Upper lobe of right lung (tissue), 1 donor: ENCODE results near the gene NECAB2. TPM values are rescaled to one million over a fixed set of nuclear protein-coding genes. Genes with fewer than 3 reads are reported as not detected.
"Not testable (repeated sequence)": the region's sequence is repeated elsewhere in the genome, so short reads cannot be mapped to it uniquely, and the experiment has no call there.

Experiments
- ATAC-seq: fragments of 200-7000 bp; cut with Tn5 transposase; one replicate; pipeline ENCODE4 v1.9.1; 2020; ENCODE audit warnings: mild to moderate bottlenecking, moderate library complexity
- DNase-seq: peaks from one replicate; pipeline ENCODE4 v3.0.0-alpha.2; 2020
- H3K27ac ChIP-seq: fragments of 200-600 bp; one replicate; pipeline ENCODE4 v1.8.0; 2022
- H3K27me3 ChIP-seq: fragments of 200-600 bp; one replicate; pipeline ENCODE4 v1.8.0; 2022; ENCODE audit warnings: mild to moderate bottlenecking
- H3K36me3 ChIP-seq: fragments of 200-600 bp; one replicate; pipeline ENCODE4 v1.8.0; 2022
- H3K4me1 ChIP-seq: fragments of 200-600 bp; one replicate; pipeline ENCODE4 v1.8.0; 2022
- H3K4me3 ChIP-seq: fragments of 200-600 bp; one replicate; pipeline ENCODE4 v1.8.0; 2022; ENCODE audit warnings: mild to moderate bottlenecking
- H3K9me3 ChIP-seq: fragments of 200-600 bp; one replicate; pipeline ENCODE4 v1.8.0; 2022
- intact Hi-C: fragments of 100-400 bp; cut with DNase I; formaldehyde crosslinking; loops from one replicate; pipeline ENCODE4 v1.11.0; 2022
- total RNA-seq: library from RNA; stranded (reverse); fragmentation: NEBNext Ultra II Directional; extraction: Animal tissue kit (Norgen Biotek cat#: 25700); gene quantifications from one replicate; pipeline ENCODE4 v1.2.1, GENCODE V29; 2021
- TF ChIP-seq, protein P1 (sequence below): fragments of 200-600 bp; IDR thresholded peaks from one replicate; pipeline ENCODE4 v1.8.0; 2022; ENCODE audit warnings: antibody characterized with exemption
- donor health status: DM: no; HTN: yes; CAD: no; lungs with severe emphysema.

NECAB2 gene
- total RNA-seq, 1 donor from 2014 or later, result not detected

DNA sequence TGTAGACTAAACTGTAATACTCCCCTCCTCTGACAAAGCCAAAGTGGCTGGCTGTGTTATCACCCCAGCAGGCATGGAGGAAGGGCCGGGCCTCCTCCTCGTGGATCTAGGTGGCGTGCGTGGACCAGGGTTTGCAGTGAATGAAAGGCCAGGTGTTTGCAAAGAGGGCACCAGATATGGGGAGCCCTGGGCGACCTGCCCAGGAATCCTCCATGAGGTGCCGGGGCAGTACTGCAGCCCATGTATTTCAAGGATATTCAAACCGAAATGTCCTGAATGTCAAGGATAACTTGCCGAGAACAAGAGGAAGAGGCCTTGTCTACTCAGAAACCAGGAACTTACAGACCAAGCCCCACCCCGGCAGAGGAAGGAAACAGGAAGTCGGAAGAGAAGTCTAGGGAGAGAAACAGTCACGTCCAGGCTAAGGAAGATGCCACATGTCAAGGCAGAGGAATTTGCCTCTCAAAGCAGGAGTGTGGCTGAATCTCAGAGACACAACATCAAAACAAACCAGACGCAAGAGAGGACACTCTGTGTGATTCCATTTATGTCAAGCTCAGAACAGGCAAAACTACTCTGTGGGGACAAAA, 28.7 kb upstream of the NECAB2 start:
- H3K36me3 ChIP-seq, result no peaks in the 10 kb centered on the region
- no peaks in the 10 kb centered on the region for H3K27me3 ChIP-seq
- H3K4me3 ChIP-seq, result no peak overlapping the region
- no peak overlapping the region for H3K27ac ChIP-seq
- ATAC-seq, result peak; percentile 53
- no peaks in the 10 kb centered on the region for H3K4me1 ChIP-seq
- TF ChIP-seq, protein P1, sequence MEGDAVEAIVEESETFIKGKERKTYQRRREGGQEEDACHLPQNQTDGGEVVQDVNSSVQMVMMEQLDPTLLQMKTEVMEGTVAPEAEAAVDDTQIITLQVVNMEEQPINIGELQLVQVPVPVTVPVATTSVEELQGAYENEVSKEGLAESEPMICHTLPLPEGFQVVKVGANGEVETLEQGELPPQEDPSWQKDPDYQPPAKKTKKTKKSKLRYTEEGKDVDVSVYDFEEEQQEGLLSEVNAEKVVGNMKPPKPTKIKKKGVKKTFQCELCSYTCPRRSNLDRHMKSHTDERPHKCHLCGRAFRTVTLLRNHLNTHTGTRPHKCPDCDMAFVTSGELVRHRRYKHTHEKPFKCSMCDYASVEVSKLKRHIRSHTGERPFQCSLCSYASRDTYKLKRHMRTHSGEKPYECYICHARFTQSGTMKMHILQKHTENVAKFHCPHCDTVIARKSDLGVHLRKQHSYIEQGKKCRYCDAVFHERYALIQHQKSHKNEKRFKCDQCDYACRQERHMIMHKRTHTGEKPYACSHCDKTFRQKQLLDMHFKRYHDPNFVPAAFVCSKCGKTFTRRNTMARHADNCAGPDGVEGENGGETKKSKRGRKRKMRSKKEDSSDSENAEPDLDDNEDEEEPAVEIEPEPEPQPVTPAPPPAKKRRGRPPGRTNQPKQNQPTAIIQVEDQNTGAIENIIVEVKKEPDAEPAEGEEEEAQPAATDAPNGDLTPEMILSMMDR, result no peak
- H3K9me3 ChIP-seq, result no peaks in the 10 kb centered on the region
- DNase-seq, result no peak
- intact Hi-C loops, result no loop called here

DNA sequence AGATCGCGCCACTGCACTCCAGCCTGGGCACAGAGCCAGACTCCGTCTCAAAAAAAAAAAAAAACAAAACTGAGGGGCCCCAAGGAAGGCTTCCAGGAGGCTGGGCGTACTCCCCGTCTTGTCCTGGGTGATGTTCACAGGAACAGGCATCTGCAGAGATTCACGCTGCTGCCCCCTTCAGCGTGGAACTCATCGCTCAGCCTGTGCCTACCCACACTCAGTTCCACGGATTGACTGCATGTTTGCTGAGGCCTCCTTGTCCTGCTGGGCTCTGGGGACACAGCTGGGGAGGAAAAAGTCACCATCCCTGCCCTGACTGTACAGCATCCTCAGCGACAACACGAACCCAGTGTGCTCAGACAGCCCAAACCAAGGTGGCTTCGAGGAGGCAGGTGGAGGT, 27.9 kb upstream of the NECAB2 start:
- DNase-seq (no peak), ATAC-seq (no peak)
- Histone ChIP-seq H3K4me3 (no peak overlapping the region), H3K36me3 (no peaks in the 10 kb centered on the region), H3K27me3 (no peaks in the 10 kb centered on the region), H3K27ac (no peak overlapping the region), H3K4me1 (no peaks in the 10 kb centered on the region), H3K9me3 (no peaks in the 10 kb centered on the region)
- TF ChIP-seq, protein P1, result no peak
- intact Hi-C loops, result no loop called here

DNA sequence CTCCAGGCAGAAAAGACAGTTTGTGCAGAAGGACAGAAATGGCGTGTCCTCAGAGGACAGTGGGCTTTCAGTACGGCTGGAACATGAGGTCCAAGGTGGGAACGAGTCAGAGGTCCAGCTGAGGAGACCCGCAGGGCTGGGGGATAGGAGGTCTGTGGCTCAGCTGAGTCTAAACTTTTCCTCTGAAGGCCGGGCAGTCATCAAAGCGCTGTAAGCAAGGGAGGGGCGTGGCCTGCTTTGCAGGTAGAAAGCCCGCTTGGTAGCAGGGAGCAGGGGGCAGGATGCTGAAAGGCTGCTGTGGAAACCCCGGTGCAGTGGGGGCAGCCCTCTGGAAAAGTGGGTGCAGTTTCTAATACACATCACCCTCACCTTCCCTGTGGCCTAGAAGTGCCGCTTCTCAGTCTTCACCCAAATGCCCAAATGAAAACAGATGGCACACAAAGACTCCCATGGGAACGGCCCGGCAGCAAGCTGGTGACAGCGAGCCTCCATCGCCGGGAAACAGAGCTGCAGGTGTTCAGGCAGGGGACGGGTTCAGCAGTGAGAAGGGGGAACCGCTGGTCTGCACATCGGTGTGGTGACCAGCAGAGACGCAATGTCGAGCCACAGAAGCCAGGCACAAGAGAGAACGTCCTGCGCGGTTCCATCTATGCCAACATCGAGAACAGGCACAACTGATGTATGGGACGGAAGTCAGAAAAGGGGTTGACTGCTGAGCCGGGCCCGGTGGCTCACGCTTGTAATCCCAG, 27.2 kb upstream of the NECAB2 start:
- intact Hi-C loops, result no loop called here
- H3K9me3 ChIP-seq, result no peaks in the 10 kb centered on the region
- no peaks in the 10 kb centered on the region for H3K27me3 ChIP-seq
- DNase-seq (no peak), ATAC-seq (no peak)
- no peak overlapping the region for H3K27ac ChIP-seq
- H3K4me3 ChIP-seq, result no peak overlapping the region
- no peaks in the 10 kb centered on the region for H3K4me1 ChIP-seq
- H3K36me3 ChIP-seq, result no peaks in the 10 kb centered on the region
- TF ChIP-seq, protein P1, result no peak

DNA sequence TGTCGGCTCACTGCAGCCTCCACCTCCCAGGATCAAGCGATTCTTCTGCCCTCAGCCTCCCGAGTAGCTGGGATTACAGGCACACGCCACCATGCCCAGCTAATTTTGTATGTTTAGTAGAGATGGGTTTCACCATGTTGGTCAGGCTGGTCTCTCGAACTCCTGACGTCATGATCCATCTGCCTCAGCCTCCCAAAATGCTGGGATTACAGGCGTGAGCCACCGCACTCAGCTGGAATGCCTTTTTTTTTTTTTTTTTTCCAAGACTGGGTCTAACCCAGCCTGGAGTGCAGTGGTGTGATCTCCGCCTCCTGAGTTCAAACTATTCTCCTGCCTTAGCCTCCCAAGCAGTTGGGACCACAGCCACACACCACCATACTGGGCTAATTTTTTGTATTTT, 26.5 kb upstream of the NECAB2 start:
- H3K27me3 ChIP-seq, H3K4me1 ChIP-seq, ATAC-seq, DNase-seq, H3K9me3 ChIP-seq, intact Hi-C loops, H3K4me3 ChIP-seq, H3K36me3 ChIP-seq, H3K27ac ChIP-seq: not testable (repeated sequence)

DNA sequence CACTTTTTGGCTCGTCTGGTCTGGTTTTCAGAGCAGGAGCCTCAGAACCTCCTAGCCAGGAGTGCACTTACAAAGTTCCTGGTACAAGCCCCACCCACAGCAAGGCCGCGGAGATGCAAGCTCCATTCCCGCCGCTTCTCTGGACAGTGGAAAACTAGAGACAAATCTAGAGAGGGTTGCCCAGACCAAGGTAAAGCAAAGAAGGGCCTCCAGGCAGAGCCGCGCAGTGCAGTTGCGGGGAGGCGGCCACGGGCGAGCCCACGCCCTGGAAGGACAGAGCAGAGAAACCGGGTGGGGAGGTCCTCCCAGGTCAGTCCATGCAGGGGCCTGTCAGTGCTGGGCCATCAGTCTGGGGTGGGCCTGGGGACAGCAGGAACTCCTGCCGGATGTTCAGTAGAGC, 26.0 kb upstream of the NECAB2 start:
- H3K9me3 ChIP-seq, result no peaks in the 10 kb centered on the region
- intact Hi-C loops, result no loop called here
- H3K4me3 ChIP-seq, result no peak overlapping the region
- H3K27me3 ChIP-seq, result no peaks in the 10 kb centered on the region
- H3K27ac ChIP-seq, result no peak overlapping the region
- ATAC-seq (peak; percentile 4), DNase-seq (no peak)
- TF ChIP-seq, protein P1, result no peak
- no peaks in the 10 kb centered on the region for H3K36me3 ChIP-seq
- H3K4me1 ChIP-seq, result no peaks in the 10 kb centered on the region

DNA sequence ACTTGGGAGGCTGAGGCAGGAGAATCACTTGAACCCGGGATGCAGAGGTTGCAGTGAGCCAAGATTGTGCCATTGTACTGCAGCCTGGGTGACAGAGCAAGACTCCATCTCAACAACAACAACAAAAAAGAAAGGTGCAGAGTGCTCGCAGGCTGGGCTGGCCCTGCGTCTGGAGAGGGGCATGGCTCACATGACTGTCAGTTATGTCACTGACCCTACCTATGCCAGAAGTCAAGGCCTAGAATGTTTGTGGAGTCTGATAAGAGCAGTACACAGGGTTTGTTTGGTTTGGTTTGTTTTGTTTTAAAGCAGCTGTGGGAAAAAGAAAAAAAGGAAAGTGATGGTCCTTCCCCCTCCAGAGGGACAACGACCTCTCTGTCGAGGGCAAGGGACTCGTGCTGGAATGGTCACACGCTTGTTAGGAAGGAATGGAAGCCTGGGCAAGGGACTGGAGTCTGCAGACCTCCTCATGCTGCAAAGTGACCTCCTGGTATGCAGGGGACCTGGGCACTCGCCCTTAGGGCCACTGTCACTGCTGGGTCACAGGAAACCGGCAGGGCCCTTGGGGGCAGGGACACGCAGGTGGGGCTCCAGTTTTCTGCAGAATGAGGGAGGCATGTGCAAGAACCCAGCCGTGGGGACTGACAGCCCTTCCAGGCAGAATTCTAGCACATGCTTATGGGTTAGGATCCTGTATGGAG, 25.1 kb upstream of the NECAB2 start:
- DNase-seq (no peak), ATAC-seq (peak; percentile 56)
- intact Hi-C loops, result no loop called here
- TF ChIP-seq, protein P1, result no peak
- Histone ChIP-seq H3K4me3 (no peak overlapping the region), H3K36me3 (no peaks in the 10 kb centered on the region), H3K27me3 (no peaks in the 10 kb centered on the region), H3K4me1 (no peaks in the 10 kb centered on the region), H3K27ac (no peak overlapping the region), H3K9me3 (no peaks in the 10 kb centered on the region)
